CD4-positive, alpha-beta T cell treated with Interleukin-10 for 1 hour (primary cell): Measurements from ENCODE around the gene BCLAF3.

Experiments used
- DNase-seq: peaks from one replicate; pipeline ENCODE4 v3.0.0-alpha.2; 2020

Gene BCLAF3

DNA sequence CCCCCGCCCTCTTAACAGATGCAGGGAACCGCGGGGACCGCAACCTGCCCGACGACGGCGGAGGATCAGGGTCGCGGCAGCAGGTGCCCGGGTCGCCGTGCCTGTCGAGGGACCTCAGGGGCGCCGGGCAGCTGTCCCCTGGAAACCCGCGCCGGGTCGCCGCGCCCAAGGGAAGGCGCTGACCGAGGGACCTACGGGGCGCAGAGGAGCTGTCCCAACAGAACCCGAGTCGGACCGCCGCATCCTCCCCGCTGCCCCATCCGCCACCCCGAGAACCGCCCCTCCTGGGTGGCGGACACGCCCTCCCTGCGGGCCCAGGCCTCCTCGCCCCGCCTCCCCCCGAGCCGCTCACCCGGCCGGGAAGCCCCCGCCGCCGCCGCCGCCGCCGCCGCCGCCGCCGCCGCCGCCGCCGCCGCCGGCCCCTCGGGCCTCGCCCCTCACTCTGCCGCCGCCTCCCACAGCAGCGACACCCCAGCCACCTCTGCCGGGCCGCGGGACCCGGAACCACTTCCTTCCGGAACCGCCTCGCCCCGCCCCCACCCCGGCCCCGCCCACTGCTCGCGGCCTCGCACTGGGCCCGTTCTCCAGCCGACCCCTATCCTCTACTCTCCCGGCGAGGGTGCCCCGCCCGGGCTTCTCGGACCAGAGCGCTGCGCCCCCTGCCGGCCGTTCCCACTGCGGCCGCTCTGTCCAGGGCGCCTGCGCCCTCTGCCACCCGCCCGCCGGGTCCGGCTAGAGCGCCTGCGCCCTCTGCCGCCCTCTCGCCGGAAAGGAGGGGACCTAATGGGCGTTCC, at the start of gene BCLAF3:
Gene BCLAF3 (minus strand): TSS at position 506 of the 794 bp plus-strand sequence. CDS start 20,797 bp downstream, outside the sequence.
- DNase-seq: peak; percentile 90

DNA sequence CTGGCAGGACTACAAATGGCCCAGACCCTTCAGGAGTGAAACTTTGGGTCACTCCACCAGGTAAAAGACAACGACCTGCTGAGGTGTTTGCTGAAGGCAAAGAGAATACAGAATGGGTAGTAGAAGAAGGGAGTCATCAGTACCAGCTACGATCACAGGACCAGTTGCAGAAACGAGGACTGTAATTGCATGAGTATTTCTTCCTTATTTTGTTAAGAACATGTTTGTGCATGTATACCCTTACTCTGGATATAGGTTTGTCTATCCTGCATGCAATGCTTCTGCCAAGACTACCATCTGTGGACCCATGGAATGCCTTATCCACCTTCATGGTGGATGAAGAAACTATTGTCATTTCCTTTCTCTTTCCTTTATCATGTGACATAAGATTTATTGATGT, 48.1 kb upstream of the BCLAF3 start:
- no peak for DNase-seq

DNA sequence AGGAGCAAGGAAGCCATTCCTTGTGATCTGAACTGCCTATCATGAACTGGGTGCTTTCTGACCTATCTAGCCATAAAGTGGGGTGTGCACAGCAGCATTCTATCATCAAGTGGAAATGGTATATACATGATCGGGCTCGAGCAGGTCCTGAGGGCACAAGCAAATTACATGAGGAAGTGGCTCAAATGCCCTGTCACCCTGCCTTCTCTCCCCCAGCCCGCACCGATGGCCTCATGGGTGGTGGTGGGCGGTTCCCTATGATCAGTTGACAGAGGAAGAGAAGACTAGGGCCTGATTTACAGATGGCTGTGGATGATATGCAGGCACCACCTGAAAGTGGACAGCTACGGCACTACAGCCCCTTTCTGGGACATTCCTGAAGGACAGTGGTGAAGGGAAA, 46.3 kb upstream of the BCLAF3 start:
- DNase-seq: no peak

DNA sequence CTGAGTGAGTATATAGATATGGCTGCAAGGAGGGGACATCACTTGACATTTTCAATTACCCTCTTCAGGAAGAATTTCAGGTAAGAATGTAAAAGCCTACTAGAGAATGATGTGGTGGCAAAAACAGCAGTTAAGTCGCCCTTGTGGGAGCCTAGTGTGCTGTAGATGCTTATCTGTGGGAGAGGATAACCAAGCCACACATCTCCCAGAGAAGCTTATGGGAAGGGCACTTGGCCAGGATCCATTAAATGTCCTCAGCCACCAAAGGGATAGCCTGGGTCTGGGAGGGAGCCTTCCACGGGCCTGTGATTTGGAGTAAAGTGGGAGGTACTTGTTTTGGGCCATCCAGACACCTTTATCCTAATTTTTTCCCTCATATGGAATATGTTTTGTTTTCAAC, 41.3 kb upstream of the BCLAF3 start:
- no peak for DNase-seq

DNA sequence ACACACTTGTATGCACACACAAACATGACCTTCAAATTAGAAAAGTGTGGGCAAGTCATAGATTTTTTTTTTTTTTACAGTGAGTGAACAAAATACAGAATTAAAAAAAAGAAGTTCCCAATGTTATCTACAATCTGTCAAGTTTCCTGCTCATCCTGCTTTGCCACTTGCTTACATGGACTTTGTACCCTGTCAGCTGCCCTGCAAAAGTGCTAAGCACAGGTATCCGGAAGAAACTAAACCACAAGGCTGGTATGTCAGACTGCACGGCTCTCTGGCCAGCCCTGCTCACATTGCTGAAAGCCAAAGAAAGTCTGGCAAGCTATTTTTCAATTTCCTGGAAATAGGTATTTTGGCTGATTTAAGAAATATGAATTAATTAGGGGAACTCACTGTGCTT, 38.9 kb upstream of the BCLAF3 start:
- DNase-seq: no peak

DNA sequence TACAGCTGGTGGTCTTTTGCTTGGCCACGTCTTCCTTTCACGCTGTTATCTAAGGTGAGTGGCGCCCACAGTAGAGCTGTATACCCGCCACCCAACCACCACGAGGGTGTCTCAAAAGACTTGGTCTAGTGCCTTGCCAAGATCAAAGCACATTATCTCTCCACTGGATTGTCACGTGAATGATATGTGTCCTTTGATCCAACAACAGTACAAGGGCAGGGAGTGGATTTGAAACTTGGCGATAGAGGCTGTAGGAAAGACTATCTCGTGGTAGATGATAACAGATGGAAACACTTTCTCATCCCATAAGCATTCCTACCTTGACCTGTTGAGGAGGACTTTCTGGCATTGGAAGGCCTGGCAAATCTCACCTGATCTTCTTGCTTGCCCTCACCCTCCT, 37.7 kb upstream of the BCLAF3 start:
- no peak for DNase-seq

DNA sequence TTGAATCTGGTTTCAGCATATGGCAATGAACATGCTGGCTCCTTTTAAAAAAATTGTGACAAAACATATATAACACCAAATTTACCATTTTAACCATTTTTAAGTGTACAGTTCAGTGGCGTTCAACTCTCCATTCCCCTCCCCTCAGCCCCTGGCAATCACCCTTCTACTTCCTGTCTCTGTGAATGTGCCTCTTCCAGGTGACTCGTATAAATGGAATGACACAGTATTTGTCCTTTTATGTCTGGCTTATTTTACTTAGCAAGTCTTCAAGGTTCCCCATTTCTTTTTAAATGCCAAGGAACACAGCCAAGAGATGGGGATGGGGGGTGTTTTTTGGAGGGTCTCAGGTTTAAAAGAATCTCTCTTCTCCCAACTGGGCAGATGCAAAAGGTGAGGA, 35.4 kb upstream of the BCLAF3 start:
- no peak for DNase-seq

DNA sequence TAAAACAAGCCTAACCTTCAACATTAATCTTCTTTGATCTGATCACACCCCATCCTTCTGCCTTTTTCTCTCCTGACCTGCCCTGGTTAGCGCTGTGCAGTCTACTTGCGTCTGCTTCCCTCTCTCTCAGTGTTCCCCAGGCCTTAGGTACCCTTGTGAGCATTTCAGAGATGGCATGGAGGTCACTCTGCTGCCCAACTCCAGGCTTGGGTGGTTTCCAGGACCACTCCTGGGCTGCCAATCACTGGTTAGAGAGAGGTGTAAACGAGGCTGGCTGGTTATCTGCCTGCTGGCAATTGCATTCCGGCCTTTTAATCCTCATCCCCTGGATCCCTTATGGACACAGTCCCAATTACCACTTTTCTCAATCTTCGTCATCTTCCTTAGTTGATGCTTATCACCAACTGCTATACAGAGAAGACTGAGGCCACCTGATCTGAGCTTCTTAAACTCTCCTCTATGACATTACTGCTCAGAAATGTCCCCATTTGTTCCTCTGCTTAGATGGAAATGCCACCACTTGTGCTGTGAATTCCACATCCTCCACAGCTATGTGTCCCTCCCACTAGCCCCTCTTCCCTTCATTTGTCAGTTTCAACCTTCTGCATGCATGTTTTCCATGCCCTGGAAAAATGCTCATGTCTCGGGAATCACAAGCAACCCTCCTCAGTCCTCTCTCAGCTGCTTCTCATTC, 29.0 kb upstream of the BCLAF3 start:
- no peak for DNase-seq

DNA sequence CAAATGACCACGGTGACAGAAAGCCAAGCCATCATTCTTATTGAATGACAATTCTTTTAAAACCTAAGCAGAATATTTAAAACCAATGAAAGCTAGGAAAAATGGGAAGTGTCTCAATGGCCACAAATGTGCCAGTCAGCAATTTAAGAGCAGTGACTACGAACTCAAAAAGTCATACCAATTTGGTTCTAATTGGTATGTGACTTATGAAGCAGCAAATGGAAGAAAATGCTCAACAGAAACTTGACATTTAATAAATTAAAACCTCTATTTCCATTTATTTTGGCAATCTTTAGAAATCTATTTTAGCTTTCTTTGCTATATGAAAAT, 25.7 kb upstream of the BCLAF3 start:
- DNase-seq: no peak

DNA sequence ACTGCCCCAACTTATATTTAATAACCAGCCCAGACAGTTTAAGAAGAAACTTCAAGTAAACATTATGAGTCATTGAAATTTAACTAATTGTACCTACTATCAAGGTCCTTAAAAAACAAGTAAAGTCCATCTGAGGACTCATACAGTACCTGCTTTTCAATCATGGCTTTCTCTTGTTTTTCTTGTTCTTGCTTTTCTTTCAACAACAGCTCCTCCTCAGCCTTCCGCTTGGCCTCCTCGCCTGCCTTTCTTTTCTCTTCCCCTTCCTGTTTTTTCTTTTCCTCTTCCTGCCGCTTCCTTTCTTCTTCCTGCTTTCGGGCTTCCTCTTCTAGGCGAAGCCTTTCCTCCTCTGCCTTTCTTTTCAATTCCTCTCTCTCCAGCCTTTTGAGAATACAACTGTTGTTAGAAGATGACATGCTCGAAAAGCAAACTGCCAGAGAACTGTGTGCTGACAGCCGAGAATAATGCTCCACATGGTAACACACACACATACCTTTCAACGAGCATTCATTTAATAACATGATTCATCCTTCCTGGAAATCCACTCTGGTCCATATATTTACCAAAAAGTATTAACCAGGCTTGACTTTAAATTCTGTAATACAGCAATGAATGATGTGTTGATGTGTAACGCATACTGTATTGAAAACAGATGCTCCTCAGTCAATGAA, 25.2 kb upstream of the BCLAF3 start:
- DNase-seq: no peak

DNA sequence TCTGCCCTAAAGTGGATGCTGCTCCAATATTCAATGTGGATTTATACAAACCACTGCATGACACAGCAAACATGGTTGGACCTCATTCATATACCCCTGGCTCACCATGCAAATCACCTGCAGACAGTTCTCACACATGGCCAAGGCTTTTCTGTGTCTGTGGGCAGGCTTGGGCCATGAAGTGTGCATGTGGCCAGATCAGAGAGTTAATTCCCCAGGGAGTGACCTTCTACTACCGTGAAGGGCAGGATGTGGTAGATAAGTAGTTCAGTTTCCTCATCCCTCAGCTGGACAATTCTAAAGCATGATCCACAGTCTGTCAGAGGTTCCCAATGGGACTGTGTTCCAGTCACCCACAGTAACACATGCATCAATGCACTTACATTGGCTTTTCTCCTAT, 24.6 kb upstream of the BCLAF3 start:
- no peak for DNase-seq

DNA sequence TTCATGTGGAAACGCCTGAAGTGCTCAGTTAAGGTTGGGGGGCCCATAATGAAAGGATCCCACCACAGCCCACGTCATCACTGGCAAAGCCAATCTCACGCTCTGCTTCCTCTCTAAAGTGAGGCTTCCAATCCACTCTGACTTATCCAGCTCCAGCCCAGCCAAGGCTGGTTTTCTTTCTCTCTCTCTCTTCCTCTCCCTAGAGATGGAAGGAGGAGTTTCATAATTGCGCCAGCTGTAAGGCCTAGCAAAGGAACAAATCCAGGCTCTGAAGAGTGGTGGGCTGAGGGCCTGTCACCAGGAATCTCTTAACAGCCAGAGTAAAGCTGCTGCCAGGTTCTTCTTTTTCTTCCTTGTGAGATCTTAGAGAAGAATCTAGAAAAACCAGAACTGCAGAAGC, 20.7 kb upstream of the BCLAF3 start:
- DNase-seq: no peak

DNA sequence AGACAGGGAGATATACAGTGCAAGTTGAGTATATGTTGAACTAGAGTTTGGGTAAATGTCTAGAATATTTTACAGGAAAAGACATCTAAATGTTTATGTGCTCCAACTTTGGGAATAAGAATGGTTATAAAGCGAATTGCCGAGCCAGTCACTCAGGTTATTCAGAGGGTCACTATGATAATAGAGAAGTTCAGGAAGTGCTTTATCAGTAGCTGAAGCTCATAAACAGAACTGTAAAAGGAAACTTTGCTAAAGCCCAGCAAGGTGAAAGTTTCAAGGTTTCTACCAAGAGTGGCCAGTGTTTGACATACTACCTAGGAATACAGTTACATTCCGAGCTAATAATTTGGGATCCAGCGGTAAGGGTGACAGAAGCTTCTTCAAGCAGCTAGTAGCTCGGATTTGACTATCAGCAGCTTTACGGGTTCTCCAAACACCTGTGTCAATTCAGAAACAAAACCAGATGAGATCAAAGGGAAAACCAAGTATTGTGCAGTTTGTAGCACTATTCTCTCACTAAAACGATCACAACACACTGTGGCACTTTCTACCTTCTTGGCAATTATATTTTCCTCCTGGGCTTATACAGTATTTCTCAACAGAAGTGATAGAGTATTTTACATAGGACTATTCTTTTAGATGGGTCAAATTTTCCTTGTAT, 17.2 kb upstream of the BCLAF3 start:
- DNase-seq: no peak

DNA sequence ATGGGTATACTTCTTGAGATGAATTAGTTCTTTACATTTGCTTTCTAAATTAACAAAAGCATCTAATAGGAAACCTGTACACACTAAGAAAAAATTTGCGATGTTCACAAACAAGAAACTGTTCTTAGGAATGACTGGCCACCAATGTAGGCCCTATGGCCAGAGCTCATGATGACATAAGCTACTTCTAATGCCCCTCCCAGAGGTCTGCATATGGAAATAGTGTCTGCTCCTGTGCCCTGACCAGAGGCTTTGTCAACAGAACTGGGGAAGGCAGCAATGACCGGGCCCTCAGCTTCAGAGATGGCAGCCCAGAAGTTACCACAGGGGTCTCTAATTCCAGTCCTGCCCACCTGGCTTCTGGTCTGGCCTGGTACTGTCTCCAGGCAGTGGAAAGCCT, 15.0 kb upstream of the BCLAF3 start:
- no peak for DNase-seq

DNA sequence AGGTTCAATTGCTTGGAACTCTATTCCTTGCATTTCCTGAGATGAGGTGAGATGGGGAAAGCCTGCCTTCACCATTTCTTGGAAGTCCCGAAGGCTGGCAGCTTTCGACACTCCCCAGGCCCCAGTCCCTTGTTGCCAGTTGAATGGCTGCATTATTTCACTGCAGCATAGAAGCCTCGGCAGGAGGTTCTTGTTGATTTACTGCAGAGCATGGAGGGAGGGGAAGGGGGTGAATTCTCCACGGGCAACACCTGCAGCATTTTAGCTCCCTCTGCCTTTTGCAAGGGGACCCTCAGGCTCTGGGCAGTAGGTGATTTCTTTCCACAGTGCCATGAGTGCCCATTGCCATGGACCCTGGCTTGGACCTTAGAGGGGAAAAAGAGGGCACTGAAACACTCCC, 10.7 kb upstream of the BCLAF3 start:
- no peak for DNase-seq

DNA sequence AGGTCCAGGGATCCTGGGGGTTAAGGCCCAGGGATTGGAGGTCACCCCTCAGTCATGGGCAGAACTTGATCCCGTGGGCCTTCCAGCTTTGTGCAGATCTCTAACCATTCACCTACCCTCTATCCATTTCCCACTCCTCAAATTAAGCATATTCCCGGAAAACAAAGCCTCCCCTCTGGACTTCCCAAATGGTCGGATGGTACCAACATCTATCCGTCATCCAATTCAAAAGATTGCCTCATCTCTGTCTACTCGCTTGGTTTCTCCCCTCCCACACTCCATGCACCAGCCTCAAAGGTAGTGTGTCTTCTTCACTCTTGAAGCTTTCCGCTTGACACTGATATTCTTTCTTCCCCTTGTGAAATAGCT, 473 bp upstream of the BCLAF3 start:
- peak; percentile 12 for DNase-seq

DNA sequence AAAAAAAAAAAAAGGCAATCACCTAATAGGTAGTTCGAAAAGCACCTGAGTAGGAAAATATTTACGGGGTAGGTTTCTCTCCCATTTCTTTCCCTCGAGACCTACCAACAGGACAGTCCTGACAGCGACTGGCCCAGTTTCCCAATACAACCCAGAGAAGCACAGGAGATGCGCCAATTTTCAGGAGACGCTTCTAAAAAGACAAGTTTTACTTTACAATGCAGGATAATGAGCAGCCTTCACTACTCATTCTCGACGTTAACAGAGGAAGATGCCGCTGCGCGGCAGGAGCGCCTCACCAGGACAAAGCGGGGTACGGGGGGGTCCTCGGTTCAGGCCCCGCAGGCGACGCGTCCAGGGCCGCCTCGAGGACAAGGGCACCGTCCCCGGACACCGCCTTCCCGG, 708 bp downstream of the BCLAF3 start:
- no peak for DNase-seq

DNA sequence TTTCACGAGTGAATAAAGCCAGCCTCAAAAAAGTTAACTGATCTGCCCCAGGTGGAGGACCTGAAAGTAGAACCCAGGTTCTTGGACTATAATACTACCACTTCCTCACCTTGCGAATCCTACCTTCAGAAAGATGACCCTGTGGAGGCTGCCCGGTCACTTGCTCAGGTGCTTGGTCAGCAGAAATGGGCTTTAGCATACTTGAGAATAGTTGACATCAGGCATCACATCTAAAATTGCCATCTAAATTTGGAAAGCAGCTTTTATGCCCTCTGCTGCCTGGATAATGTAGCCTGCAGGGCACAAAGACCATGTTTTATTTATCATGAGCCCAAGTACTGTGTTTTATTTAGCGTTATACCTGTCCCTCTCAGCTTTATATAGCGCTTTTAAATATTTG, 3.0 kb downstream of the BCLAF3 start:
- no peak for DNase-seq

DNA sequence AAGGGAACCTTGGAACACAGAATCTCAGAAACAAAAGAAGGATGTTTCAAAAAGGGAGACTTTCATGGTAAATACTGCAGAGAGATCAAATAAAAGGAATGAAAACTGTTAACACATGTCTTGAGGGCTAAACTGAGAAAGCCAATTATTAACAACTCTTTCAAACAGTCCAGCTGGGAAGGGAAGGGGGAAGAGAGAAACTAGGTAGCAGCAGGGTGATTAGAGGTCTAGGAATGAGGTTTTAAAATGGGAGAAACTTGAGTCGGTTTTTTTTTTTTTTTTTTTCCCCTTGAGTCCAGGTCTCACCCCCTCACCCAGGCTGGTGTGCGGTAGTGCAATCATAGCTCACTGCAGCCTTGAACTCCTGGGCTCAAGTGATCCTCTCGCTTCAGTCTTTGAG, 4.3 kb downstream of the BCLAF3 start:
- no peak for DNase-seq

DNA sequence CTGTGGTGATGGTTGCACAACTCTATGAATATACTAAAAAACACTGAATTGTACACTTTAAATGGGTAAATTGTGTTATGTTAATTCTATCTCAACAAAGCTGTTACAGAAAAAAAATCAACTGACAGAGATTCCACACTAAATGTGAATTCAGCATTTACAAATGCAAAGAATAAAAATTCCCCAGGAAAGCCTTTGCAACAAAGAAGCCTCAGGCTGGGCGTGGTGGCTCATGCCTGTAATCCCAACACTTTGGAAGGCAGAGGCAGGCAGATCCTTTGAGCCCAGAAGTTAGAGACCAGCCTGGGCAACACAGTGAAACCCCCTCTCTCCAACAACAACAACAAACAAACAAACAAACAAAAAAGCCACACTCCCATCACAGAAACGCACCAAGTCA, 8.9 kb downstream of the BCLAF3 start:
- DNase-seq: no peak

DNA sequence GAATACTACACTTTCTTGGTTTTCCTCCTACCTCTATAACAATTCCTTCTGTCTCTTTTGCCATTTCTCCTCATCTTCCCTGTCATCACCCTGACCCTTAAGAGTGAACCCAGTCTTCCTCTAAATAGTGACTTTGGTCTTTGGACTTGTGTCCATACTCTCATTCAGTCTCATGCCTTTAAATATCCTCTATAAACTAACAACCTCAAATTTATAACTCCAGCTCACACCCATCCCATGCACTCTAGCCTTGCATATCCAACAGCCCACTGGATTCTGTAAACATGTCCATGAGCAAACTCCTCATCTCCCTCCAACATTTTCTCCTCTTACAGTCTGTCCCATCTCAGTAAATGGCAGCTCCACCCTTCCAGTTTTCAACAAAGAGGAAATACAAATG, 15.0 kb downstream of the BCLAF3 start:
- no peak for DNase-seq

DNA sequence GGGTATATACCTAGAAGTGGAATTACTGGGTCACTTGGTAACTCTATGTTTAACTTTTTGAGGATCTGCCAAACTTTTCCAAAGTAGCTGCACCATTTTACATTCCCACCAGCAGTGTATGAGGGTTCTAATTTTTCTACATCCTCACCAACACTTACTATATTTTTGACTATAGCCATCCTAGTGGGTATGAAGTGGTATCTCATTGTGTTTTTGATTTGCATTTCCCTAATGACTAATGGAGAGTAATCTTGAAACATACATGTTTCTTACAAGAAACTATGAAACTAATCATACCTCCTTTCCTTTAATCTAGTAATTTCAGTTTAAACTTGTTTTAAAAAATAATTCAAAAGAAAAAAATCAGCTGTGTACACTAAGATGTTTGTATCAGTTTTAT, 17.9 kb downstream of the BCLAF3 start:
- DNase-seq: no peak

DNA sequence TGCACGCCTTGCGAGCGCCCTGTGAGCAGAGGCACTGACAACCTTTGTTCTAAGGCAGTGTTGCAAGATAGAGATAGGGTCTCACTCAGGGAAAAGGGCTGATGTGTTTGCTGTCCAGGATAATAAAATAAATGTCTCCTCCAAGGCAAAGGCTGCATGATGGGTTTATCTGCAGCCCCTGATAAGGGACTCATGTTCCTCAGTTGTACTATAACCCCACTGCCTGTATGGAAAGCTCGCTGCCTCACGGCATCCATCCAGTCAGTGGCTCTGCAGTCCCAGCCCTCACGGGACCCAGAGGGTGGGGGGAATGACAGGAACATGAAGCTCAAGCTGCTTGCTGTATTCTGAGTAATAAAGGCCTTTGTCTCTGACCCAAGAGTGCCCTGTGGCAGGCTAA, 22.6 kb downstream of the BCLAF3 start:
- DNase-seq: no peak

DNA sequence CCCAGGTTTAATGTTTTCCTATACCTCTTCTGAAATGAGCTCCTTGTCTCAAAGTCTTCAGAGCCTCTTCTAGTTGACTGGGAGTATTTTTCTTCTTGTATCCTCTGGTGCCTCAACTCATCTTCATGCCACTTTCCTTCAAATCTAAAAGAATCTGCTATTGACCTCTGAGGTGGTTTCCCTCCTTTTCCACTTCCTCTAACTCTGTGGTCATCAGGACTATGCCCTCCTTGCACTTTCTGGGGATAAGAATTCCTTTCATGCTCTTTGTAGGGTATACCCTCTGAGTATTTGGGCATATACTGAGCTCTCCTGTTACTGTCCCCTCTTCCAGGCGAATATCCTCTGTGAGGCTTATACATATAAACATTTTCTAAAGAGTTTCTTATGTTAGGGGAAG, 24.8 kb downstream of the BCLAF3 start:
- no peak for DNase-seq
